Measurements from ENCODE around the gene CNPY1. TPM values are rescaled to one million over a fixed set of nuclear protein-coding genes. Genes with fewer than 3 reads are reported as not detected.

CNPY1 gene
- total and polyA plus RNA-seq, 2 of the 8 experiments (the other 6 are each of a cell fraction or from before 2014, with no cell fraction given): not detected

- TF ChIP-seq EGR1 (IDR thresholded peaks at IDR 0.05; ENCODE audit: borderline replicate concordance, low read depth, low read length) (no peak), TAF7 (optimal IDR thresholded peaks at IDR 0.05; ENCODE audit: borderline replicate concordance, low read depth, low read length) (no peak), SUZ12 (IDR thresholded peaks at IDR 0.05; ENCODE audit: low read length) (no peak), SIX5 (IDR thresholded peaks at IDR 0.05; ENCODE audit: low read depth, low read length) (no peak)
Measured at GRCh38 chr7:155541986-155542675, 4.2 kb downstream of the CNPY1 start (continued).

All from H1 (cell line).